NCI-H345 treated with DMSO at 0.1 percent for 48 hours (cell line): ENCODE measurements around the gene DUSP1.

ENCODE experiments used
- DNase-seq: peaks from one replicate; lab custom pipeline; 2025; ENCODE audit not compliant: unreplicated experiment; lab: John Stamatoyannopoulos, UW

DUSP1 gene

GRCh38 chr5:172779691-172780341 lies 8.8 kb upstream of the DUSP1 start:
- no peak for DNase-seq

GRCh38 chr5:172777881-172778814 lies 7.2 kb upstream of the DUSP1 start:
- DNase-seq = no peak

- no peak for DNase-seq
Observed at GRCh38 chr5:172776235-172776594, 5.2 kb upstream of the DUSP1 start.

- DNase-seq = no peak
Observed at GRCh38 chr5:172775326-172776234, 4.6 kb upstream of the DUSP1 start.

- no peak for DNase-seq
Observed at GRCh38 chr5:172774561-172775315, 3.7 kb upstream of the DUSP1 start.

- no peak for DNase-seq
Observed at GRCh38 chr5:172773481-172774469, 2.8 kb upstream of the DUSP1 start.

- peak; percentile 61 for DNase-seq
Observed at GRCh38 chr5:172772112-172772906, 1.3 kb upstream of the DUSP1 start.

GRCh38 chr5:172771439-172772111 lies 580 bp upstream of the DUSP1 start:
- peak; percentile 47 for DNase-seq

- DNase-seq = no peak
Observed at GRCh38 chr5:172770374-172770674, 671 bp downstream of the DUSP1 start.

- no peak for DNase-seq
Observed at GRCh38 chr5:172769616-172770373, 1.2 kb downstream of the DUSP1 start.

- DNase-seq = no peak
Observed at GRCh38 chr5:172769342-172769615, 1.7 kb downstream of the DUSP1 start.

GRCh38 chr5:172768573-172769341 lies 2.2 kb downstream of the DUSP1 start:
- DNase-seq = no peak

- DNase-seq = no peak
Observed at GRCh38 chr5:172768098-172768572, 2.9 kb downstream of the DUSP1 start.

- no peak for DNase-seq
Observed at GRCh38 chr5:172766287-172767108, 4.5 kb downstream of the DUSP1 start.

GRCh38 chr5:172765766-172766286 lies 5.2 kb downstream of the DUSP1 start:
- DNase-seq = no peak
